ENCODE data around the gene MLLT1. TPM values are rescaled to one million over a fixed set of nuclear protein-coding genes. Genes with fewer than 3 reads are reported as not detected.

The MLLT1 gene, protein sequence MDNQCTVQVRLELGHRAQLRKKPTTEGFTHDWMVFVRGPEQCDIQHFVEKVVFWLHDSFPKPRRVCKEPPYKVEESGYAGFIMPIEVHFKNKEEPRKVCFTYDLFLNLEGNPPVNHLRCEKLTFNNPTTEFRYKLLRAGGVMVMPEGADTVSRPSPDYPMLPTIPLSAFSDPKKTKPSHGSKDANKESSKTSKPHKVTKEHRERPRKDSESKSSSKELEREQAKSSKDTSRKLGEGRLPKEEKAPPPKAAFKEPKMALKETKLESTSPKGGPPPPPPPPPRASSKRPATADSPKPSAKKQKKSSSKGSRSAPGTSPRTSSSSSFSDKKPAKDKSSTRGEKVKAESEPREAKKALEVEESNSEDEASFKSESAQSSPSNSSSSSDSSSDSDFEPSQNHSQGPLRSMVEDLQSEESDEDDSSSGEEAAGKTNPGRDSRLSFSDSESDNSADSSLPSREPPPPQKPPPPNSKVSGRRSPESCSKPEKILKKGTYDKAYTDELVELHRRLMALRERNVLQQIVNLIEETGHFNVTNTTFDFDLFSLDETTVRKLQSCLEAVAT
- 26.4 and 27.6 TPM in 2 replicates for total RNA-seq

DNA sequence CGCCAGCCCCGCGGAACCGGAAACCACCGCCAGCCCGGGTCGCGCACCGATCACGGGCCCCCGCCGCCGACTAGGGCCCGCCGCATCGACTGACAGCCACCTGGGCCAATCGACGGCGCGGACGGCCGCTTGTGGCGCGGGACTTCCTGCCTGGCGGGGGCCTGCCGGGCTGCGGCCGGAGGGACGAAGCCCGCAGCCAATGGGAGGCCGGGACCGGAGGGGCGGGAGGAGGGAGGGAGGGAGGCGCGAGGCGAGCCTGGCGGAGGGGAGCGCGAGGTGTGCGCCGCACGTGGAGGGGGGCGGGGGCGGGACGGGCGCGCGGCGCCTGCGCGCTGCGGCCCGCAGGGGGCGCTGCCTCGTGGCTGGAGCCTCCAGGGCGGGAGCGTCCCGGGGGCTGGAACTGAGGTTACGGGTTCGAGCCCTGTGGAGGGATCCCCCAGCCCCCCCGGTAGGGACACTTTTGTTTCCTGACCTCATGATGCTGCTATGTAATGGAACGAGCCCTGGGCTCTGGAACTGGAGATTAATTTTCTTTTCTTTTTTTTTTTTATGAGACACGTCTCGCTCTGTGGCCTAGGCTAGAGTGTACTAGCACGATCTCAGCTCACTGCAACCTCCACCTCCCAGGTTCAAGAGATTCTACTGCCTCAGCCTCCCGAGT, at the start of gene MLLT1:
Gene MLLT1, minus strand, starts transcription at position 45 of the 661 bp plus-strand sequence. CDS start 191 bp downstream, outside the sequence.

Small RNA genes lying within 50 kb of the gene (small RNA-seq; reads per million reads assigned to genes)
- gene AC011471.1 = not detected

Other genes with a start within 250 kb of the MLLT1 start
- gene RFX2, start 169.5 kb downstream of the MLLT1 start, total RNA-seq = 13.5 and 15.0 TPM in 2 replicates
- gene ACSBG2, start 144.3 kb downstream of the MLLT1 start, total RNA-seq = 0.32 and 0.39 TPM in 2 replicates
- not detected in 2 replicates for gene ACER1, start 53.6 kb upstream of the MLLT1 start, total RNA-seq
- 38.4 and 43.6 TPM in 2 replicates for gene CLPP, start 81.6 kb upstream of the MLLT1 start, total RNA-seq
- gene ALKBH7, start 92.8 kb upstream of the MLLT1 start, total RNA-seq = 43.6 and 49.8 TPM in 2 replicates
- 1.2 and 1.6 TPM in 2 replicates for gene PSPN, start 96.0 kb upstream of the MLLT1 start, total RNA-seq
- gene GTF2F1, start 113.2 kb upstream of the MLLT1 start, total RNA-seq = 49.9 and 51.7 TPM in 2 replicates
- gene KHSRP, start 144.8 kb upstream of the MLLT1 start, total RNA-seq = 65.1 and 85.7 TPM in 2 replicates
- 0.11 TPM in 1 of 2 replicates, not detected in the other for gene SLC25A41, start 153.8 kb upstream of the MLLT1 start, total RNA-seq
- 27.4 and 29.1 TPM in 2 replicates for gene SLC25A23, start 179.8 kb upstream of the MLLT1 start, total RNA-seq
- 0.32 TPM in 1 of 2 replicates, not detected in the other for gene CRB3, start 184.3 kb upstream of the MLLT1 start, total RNA-seq
- not detected in 2 replicates for gene DENND1C, start 201.8 kb upstream of the MLLT1 start, total RNA-seq
- not detected in 2 replicates for gene TUBB4A, start 222.3 kb upstream of the MLLT1 start, total RNA-seq